WTC11 (cell line): Measurements from ENCODE around the gene EFCAB5. TPM values are rescaled to one million over a fixed set of nuclear protein-coding genes. Genes with fewer than 3 reads are reported as not detected.

Experiments
- ATAC-seq: fragments of 200-7000 bp; cut with Tn5 transposase; 2 replicates; pipeline ENCODE4 v1.10.0; 2021; ENCODE audit warnings: mild to moderate bottlenecking, moderate library complexity
- CTCF ChIA-PET: fragments of 300-600 bp; sonication (Branson Sonifier 250); formaldehyde crosslinking; loops from one replicate; lab custom pipeline; 2021; ENCODE audit warnings: antibody characterized with exemption; lab: Charles Lee
- POLR2A ChIA-PET: fragments of 350-600 bp; sonication (Branson Sonifier 250); formaldehyde crosslinking; loops from one replicate; lab custom pipeline; 2021; ENCODE audit warnings: antibody characterized with exemption; lab: Charles Lee
- DNase-seq: peaks from one replicate; pipeline ENCODE4 v3.0.0; 2021; ENCODE audit warnings: low spot score
- H3K27ac Mint-ChIP-seq: 2 replicates; pipeline ENCODE4 v1.8.0; 2021; ENCODE audit warnings: mixed read lengths
- H3K27me3 Mint-ChIP-seq: 2 replicates; pipeline ENCODE4 v1.8.0; 2021; ENCODE audit warnings: low read depth, mild to moderate bottlenecking, moderate library complexity, mixed read lengths
- H3K36me3 Mint-ChIP-seq: 2 replicates; pipeline ENCODE4 v1.8.0; 2021; ENCODE audit warnings: mixed read lengths
- H3K4me1 Mint-ChIP-seq: 2 replicates; pipeline ENCODE4 v1.8.0; 2022; ENCODE audit warnings: mixed read lengths
- H3K4me3 Mint-ChIP-seq: 2 replicates; pipeline ENCODE4 v1.8.0; 2021; ENCODE audit warnings: mild to moderate bottlenecking, moderate library complexity, mixed read lengths
- H3K9me3 Mint-ChIP-seq: 2 replicates; pipeline ENCODE4 v1.8.0; 2021; ENCODE audit warnings: mixed read lengths
- E2F1 ChIP-seq: sonication (generic); formaldehyde crosslinking; IDR thresholded peaks from 2 replicates; pipeline ENCODE4 v1.8.0; 2022; ENCODE audit warnings: mild to moderate bottlenecking, missing genetic modification reagents
- FOXP1 ChIP-seq: sonication (generic); formaldehyde crosslinking; IDR thresholded peaks from 2 replicates; pipeline ENCODE4 v1.8.0; 2022; ENCODE audit warnings: missing genetic modification reagents, mild to moderate bottlenecking, moderate library complexity, borderline replicate concordance
- IRF1 ChIP-seq: sonication (generic); formaldehyde crosslinking; IDR thresholded peaks from 2 replicates; pipeline ENCODE4 v1.8.0; 2023; ENCODE audit warnings: missing genetic modification reagents
- KAT7 ChIP-seq: sonication (generic); formaldehyde crosslinking; IDR thresholded peaks from 2 replicates; pipeline ENCODE4 v1.8.1; 2023; ENCODE audit warnings: missing genetic modification reagents, mild to moderate bottlenecking, borderline replicate concordance
- NR2C2 ChIP-seq: sonication (generic); formaldehyde crosslinking; IDR thresholded peaks from 2 replicates; pipeline ENCODE4 v1.8.0; 2022; ENCODE audit warnings: mild to moderate bottlenecking, missing genetic modification reagents
- RORB ChIP-seq: fragments of 250-450 bp; sonication (Bioruptor Pico); IDR thresholded peaks from 2 replicates; pipeline ENCODE4 v1.9.0; 2021; ENCODE audit warnings: mild to moderate bottlenecking
- SOX15 ChIP-seq: fragments of 250-450 bp; sonication (Bioruptor Pico); IDR thresholded peaks from 2 replicates; pipeline ENCODE4 v1.9.0; 2021; ENCODE audit warnings: mild to moderate bottlenecking
- SP1 ChIP-seq: sonication (generic); formaldehyde crosslinking; conservative IDR thresholded peaks from 2 replicates; pipeline ENCODE4 v1.8.1; 2022; ENCODE audit warnings: missing genetic modification reagents
- TEAD1 ChIP-seq: sonication (generic); formaldehyde crosslinking; IDR thresholded peaks from 2 replicates; pipeline ENCODE4 v1.8.0; 2022; ENCODE audit warnings: mild to moderate bottlenecking, missing genetic modification reagents
- ZBTB43 ChIP-seq: sonication (generic); formaldehyde crosslinking; IDR thresholded peaks from 2 replicates; pipeline ENCODE4 v1.8.1; 2023; ENCODE audit warnings: mild to moderate bottlenecking, missing genetic modification reagents
- ZNF138 ChIP-seq: sonication (generic); formaldehyde crosslinking; conservative IDR thresholded peaks from 2 replicates; pipeline ENCODE4 v1.8.1; 2022; ENCODE audit warnings: mild to moderate bottlenecking, moderate library complexity, missing genetic modification reagents
- ZNF219 ChIP-seq: sonication (generic); formaldehyde crosslinking; IDR thresholded peaks from 2 replicates; pipeline ENCODE4 v1.8.0; 2023; ENCODE audit warnings: missing genetic modification reagents, mild to moderate bottlenecking, borderline replicate concordance
- ZNF416 ChIP-seq: fragments of 250-450 bp; sonication (Bioruptor Pico); IDR thresholded peaks from 2 replicates; pipeline ENCODE4 v1.9.0; 2021; ENCODE audit warnings: mild to moderate bottlenecking, inconsistent platforms
- ZNF671 ChIP-seq: fragments of 250-450 bp; sonication (Bioruptor Pico); IDR thresholded peaks from 2 replicates; pipeline ENCODE4 v1.8.0; 2021; ENCODE audit warnings: mild to moderate bottlenecking
- total RNA-seq: library from RNA; stranded (reverse); gene quantifications from 3 replicates; pipeline ENCODE4 v1.2.3, GENCODE V29; 2021
- TF ChIP-seq, protein P1 (sequence below): sonication (generic); formaldehyde crosslinking; IDR thresholded peaks from 2 replicates; pipeline ENCODE4 v1.8.1; 2022; ENCODE audit warnings: missing genetic modification reagents, borderline replicate concordance
- TF ChIP-seq, protein P2 (sequence below): fragments of 200-600 bp; IDR thresholded peaks from 2 replicates; pipeline ENCODE4 v1.8.0; 2022; ENCODE audit warnings: antibody characterized with exemption
- TF ChIP-seq, protein P3 (sequence below): sonication (generic); formaldehyde crosslinking; IDR thresholded peaks from 2 replicates; pipeline ENCODE4 v1.8.0; 2022; ENCODE audit warnings: mild to moderate bottlenecking, missing genetic modification reagents
- TF ChIP-seq, protein P4 (sequence below): fragments of 250-450 bp; sonication (Bioruptor Pico); IDR thresholded peaks from 2 replicates; pipeline ENCODE4 v1.9.0; 2021; ENCODE audit warnings: mild to moderate bottlenecking
- TF ChIP-seq, protein P5 (sequence below): sonication (generic); formaldehyde crosslinking; IDR thresholded peaks from 2 replicates; pipeline ENCODE4 v1.8.0; 2022; ENCODE audit warnings: mild to moderate bottlenecking, missing genetic modification reagents
- TF ChIP-seq, protein P6 (sequence below): sonication (generic); formaldehyde crosslinking; IDR thresholded peaks from 2 replicates; pipeline ENCODE4 v1.8.1; 2023; ENCODE audit warnings: mild to moderate bottlenecking, moderate library complexity, missing genetic modification reagents

Gene EFCAB5
- total RNA-seq, 1 experiment from 2014 or later = 0.59 TPM

DNA sequence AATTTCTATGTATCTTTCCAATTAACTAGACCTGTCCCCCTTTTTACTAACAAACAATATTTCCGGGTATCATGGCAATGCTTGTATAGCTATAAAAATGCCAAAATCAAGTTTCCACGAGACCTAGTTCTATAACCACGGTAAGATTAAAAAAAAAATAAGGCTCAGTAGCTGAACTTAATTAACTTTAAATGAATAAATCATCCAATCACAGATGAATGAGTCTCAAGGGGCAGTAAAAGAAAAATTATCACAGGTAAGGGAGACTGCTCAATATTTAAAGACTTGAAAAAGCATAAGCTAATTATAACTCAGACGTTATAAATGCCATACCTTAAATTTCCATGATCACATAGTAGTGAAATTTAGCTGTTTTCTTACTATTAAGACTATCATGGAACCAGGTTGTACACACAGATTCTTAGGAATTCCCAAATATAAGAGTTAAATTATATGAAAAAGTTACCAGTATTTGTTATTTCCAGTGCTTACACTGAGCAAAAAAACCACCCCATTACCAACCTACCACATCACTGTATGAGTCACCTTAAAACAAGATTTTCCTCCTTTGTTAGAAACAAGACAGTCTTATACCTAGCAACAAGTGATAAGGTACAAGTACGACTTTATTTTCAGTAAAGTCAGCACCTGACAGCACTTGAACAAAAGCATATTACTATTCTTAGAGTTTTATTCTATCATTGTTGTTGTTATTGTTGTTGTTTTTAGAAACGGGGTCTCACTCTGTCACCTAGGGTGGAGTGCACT is 32.0 kb upstream of the EFCAB5 start:
- POLR2A ChIA-PET = no interaction called here
- no peak overlapping the region for H3K27ac Mint-ChIP-seq

More for the DNA sequence above, 32.0 kb upstream of the EFCAB5 start:
- Mint-ChIP-seq H3K9me3 (peaks cover 26% of the 10 kb centered on the region), H3K27me3 (no peaks in the 10 kb centered on the region; the same call in 1 of the 2 replicates)
- ATAC-seq = no peak
- CTCF ChIA-PET = interaction anchor here (0.7 to 0.8 kb wide), 2 partner anchors 130 to 406 kb away, joined by 3 to 4 read pairs; no protein-coding TSS in a partner anchor
- TF ChIP-seq IRF1 (CRISPR knock-in tag) (no peak), ZBTB43 (CRISPR knock-in tag) (no peak), FOXP1 (CRISPR knock-in tag) (no peak), ZNF138 (no peak), TEAD1 (CRISPR knock-in tag) (no peak), ZNF219 (CRISPR knock-in tag) (no peak), RORB (CRISPR knock-in tag) (no peak), SOX15 (CRISPR knock-in tag) (no peak), SP1 (CRISPR knock-in tag) (no peak), KAT7 (no peak), ZNF416 (CRISPR knock-in tag) (no peak), E2F1 (CRISPR knock-in tag) (no peak), ZNF671 (CRISPR knock-in tag) (no peak), NR2C2 (CRISPR knock-in tag) (no peak)
- TF ChIP-seq, protein P1, sequence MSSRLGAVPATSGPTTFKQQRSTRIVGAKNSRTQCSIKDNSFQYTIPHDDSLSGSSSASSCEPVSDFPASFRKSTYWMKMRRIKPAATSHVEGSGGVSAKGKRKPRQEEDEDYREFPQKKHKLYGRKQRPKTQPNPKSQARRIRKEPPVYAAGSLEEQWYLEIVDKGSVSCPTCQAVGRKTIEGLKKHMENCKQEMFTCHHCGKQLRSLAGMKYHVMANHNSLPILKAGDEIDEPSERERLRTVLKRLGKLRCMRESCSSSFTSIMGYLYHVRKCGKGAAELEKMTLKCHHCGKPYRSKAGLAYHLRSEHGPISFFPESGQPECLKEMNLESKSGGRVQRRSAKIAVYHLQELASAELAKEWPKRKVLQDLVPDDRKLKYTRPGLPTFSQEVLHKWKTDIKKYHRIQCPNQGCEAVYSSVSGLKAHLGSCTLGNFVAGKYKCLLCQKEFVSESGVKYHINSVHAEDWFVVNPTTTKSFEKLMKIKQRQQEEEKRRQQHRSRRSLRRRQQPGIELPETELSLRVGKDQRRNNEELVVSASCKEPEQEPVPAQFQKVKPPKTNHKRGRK (CRISPR knock-in tag) = no peak
- TF ChIP-seq, protein P2, sequence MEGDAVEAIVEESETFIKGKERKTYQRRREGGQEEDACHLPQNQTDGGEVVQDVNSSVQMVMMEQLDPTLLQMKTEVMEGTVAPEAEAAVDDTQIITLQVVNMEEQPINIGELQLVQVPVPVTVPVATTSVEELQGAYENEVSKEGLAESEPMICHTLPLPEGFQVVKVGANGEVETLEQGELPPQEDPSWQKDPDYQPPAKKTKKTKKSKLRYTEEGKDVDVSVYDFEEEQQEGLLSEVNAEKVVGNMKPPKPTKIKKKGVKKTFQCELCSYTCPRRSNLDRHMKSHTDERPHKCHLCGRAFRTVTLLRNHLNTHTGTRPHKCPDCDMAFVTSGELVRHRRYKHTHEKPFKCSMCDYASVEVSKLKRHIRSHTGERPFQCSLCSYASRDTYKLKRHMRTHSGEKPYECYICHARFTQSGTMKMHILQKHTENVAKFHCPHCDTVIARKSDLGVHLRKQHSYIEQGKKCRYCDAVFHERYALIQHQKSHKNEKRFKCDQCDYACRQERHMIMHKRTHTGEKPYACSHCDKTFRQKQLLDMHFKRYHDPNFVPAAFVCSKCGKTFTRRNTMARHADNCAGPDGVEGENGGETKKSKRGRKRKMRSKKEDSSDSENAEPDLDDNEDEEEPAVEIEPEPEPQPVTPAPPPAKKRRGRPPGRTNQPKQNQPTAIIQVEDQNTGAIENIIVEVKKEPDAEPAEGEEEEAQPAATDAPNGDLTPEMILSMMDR = no peak
- TF ChIP-seq, protein P3, sequence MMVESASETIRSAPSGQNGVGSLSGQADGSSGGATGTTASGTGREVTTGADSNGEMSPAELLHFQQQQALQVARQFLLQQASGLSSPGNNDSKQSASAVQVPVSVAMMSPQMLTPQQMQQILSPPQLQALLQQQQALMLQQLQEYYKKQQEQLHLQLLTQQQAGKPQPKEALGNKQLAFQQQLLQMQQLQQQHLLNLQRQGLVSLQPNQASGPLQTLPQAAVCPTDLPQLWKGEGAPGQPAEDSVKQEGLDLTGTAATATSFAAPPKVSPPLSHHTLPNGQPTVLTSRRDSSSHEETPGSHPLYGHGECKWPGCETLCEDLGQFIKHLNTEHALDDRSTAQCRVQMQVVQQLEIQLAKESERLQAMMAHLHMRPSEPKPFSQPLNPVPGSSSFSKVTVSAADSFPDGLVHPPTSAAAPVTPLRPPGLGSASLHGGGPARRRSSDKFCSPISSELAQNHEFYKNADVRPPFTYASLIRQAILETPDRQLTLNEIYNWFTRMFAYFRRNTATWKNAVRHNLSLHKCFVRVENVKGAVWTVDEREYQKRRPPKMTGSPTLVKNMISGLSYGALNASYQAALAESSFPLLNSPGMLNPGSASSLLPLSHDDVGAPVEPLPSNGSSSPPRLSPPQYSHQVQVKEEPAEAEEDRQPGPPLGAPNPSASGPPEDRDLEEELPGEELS (CRISPR knock-in tag) = no peak
- TF ChIP-seq, protein P4, sequence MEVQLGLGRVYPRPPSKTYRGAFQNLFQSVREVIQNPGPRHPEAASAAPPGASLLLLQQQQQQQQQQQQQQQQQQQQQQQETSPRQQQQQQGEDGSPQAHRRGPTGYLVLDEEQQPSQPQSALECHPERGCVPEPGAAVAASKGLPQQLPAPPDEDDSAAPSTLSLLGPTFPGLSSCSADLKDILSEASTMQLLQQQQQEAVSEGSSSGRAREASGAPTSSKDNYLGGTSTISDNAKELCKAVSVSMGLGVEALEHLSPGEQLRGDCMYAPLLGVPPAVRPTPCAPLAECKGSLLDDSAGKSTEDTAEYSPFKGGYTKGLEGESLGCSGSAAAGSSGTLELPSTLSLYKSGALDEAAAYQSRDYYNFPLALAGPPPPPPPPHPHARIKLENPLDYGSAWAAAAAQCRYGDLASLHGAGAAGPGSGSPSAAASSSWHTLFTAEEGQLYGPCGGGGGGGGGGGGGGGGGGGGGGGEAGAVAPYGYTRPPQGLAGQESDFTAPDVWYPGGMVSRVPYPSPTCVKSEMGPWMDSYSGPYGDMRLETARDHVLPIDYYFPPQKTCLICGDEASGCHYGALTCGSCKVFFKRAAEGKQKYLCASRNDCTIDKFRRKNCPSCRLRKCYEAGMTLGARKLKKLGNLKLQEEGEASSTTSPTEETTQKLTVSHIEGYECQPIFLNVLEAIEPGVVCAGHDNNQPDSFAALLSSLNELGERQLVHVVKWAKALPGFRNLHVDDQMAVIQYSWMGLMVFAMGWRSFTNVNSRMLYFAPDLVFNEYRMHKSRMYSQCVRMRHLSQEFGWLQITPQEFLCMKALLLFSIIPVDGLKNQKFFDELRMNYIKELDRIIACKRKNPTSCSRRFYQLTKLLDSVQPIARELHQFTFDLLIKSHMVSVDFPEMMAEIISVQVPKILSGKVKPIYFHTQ (CRISPR knock-in tag) = no peak
- TF ChIP-seq, protein P5, sequence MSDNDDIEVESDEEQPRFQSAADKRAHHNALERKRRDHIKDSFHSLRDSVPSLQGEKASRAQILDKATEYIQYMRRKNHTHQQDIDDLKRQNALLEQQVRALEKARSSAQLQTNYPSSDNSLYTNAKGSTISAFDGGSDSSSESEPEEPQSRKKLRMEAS (CRISPR knock-in tag) = no peak
- TF ChIP-seq, protein P6, sequence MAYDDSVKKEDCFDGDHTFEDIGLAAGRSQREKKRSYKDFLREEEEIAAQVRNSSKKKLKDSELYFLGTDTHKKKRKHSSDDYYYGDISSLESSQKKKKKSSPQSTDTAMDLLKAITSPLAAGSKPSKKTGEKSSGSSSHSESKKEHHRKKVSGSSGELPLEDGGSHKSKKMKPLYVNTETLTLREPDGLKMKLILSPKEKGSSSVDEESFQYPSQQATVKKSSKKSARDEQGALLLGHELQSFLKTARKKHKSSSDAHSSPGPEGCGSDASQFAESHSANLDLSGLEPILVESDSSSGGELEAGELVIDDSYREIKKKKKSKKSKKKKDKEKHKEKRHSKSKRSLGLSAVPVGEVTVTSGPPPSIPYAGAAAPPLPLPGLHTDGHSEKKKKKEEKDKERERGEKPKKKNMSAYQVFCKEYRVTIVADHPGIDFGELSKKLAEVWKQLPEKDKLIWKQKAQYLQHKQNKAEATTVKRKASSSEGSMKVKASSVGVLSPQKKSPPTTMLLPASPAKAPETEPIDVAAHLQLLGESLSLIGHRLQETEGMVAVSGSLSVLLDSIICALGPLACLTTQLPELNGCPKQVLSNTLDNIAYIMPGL (CRISPR knock-in tag) = no peak
- TF ChIP-seq, all 79 proteins: peak for 0
- H3K4me1 Mint-ChIP-seq = peaks cover 3% of the 10 kb centered on the region
- DNase-seq = no peak
- H3K4me3 Mint-ChIP-seq = no peak overlapping the region
- H3K36me3 Mint-ChIP-seq = peaks cover 16% of the 10 kb centered on the region
